Measurements from ENCODE around the gene TOPORS.

TOPORS gene

GRCh38 chr9:32589083-32589723, 36.8 kb upstream of the TOPORS start:
- Histone ChIP-seq H3K27ac (ENCODE audit: low read length) (no peak overlapping the region), H4K20me1 (ENCODE audit: insufficient read depth, low read length) (no peaks in the 10 kb centered on the region), H3K9ac (ENCODE audit: low read length) (no peak overlapping the region), H3K9me2 (replicated peaks; ENCODE audit: insufficient read depth, low read length) (no peaks in the 10 kb centered on the region), H3K4me3 (ENCODE audit: low read length) (no peak overlapping the region), H3K9me3 (replicated peaks; ENCODE audit: insufficient read depth, low read length) (no peaks in the 10 kb centered on the region), H2AFZ (ENCODE audit: low read length) (no peak overlapping the region), H3K27me3 (replicated peaks; ENCODE audit: insufficient read depth, low read length) (no peaks in the 10 kb centered on the region), H3K79me2 (ENCODE audit: low read length) (no peaks in the 10 kb centered on the region), H3F3A (ENCODE audit: insufficient read depth, low read length) (peaks cover 3% of the 10 kb centered on the region; the same call in 1 of the 2 replicates), H3K36me3 (replicated peaks; ENCODE audit: insufficient read depth, low read length) (no peaks in the 10 kb centered on the region), H3K4me2 (ENCODE audit: low read depth, low read length) (no peak overlapping the region), H3K4me1 (ENCODE audit: low read length) (0 out of 2 replicates have a peak, but pooled peaks cover 6% of the 10 kb centered on the region)
- DNase-seq = peak; percentile 67
- TF ChIP-seq EZH2phosphoT487 (IDR thresholded peaks at IDR 0.05; ENCODE audit: low read length) (no peak), CTCF (IDR thresholded peaks at IDR 0.05; ENCODE audit: low read length) (peak; percentile 60)

- no peak overlapping the region for H2AFZ ChIP-seq (ENCODE audit: low read length)
- TF ChIP-seq EZH2phosphoT487 (IDR thresholded peaks at IDR 0.05; ENCODE audit: low read length) (no peak), CTCF (IDR thresholded peaks at IDR 0.05; ENCODE audit: low read length) (no peak), EZH2 (optimal IDR thresholded peaks at IDR 0.05; ENCODE audit: low read depth, low read length) (no peak)
- no peak overlapping the region for H3K4me2 ChIP-seq (ENCODE audit: low read depth, low read length)
- no peak overlapping the region for H3K4me3 ChIP-seq (ENCODE audit: low read length)
- H3K4me1 ChIP-seq (ENCODE audit: low read length) = 0 out of 2 replicates have a peak, but pooled peaks cover 6% of the 10 kb centered on the region
- H3K9ac ChIP-seq (ENCODE audit: low read length) = no peak overlapping the region
- H3K79me2 ChIP-seq (ENCODE audit: low read length) = no peaks in the 10 kb centered on the region
- H3K27ac ChIP-seq (ENCODE audit: low read length) = no peak overlapping the region
- no peaks in the 10 kb centered on the region for H3K27me3 ChIP-seq (replicated peaks; ENCODE audit: insufficient read depth, low read length)
- peak; percentile 40 for DNase-seq
- no peaks in the 10 kb centered on the region for H3K9me2 ChIP-seq (replicated peaks; ENCODE audit: insufficient read depth, low read length)
- H3K9me3 ChIP-seq (replicated peaks; ENCODE audit: insufficient read depth, low read length) = no peaks in the 10 kb centered on the region
- H3K36me3 ChIP-seq (replicated peaks; ENCODE audit: insufficient read depth, low read length) = no peaks in the 10 kb centered on the region
- no peaks in the 10 kb centered on the region for H4K20me1 ChIP-seq (ENCODE audit: insufficient read depth, low read length)
- peaks cover 3% of the 10 kb centered on the region; the same call in 1 of the 2 replicates for H3F3A ChIP-seq (ENCODE audit: insufficient read depth, low read length)
These were observed 35.5 kb upstream of the TOPORS start for GRCh38 chr9:32587901-32588300.

GRCh38 chr9:32584784-32585183, 32.4 kb upstream of the TOPORS start:
- no peak overlapping the region for H3K27ac ChIP-seq (ENCODE audit: low read length)
- no peak overlapping the region for H3K4me3 ChIP-seq (ENCODE audit: low read length)

More at GRCh38 chr9:32584784-32585183, 32.4 kb upstream of the TOPORS start:
- no peaks in the 10 kb centered on the region for H3K79me2 ChIP-seq (ENCODE audit: low read length)
- H3K9me2 ChIP-seq (replicated peaks; ENCODE audit: insufficient read depth, low read length) = no peaks in the 10 kb centered on the region
- H2AFZ ChIP-seq (ENCODE audit: low read length) = no peak overlapping the region
- H3F3A ChIP-seq (ENCODE audit: insufficient read depth, low read length) = peaks cover 16% of the 10 kb centered on the region
- TF ChIP-seq CTCF (IDR thresholded peaks at IDR 0.05; ENCODE audit: low read length) = no peak
- TF ChIP-seq EZH2 (optimal IDR thresholded peaks at IDR 0.05; ENCODE audit: low read depth, low read length) = no peak
- TF ChIP-seq EZH2phosphoT487 (IDR thresholded peaks at IDR 0.05; ENCODE audit: low read length) = no peak
- no peaks in the 10 kb centered on the region for H3K36me3 ChIP-seq (replicated peaks; ENCODE audit: insufficient read depth, low read length)
- H3K9ac ChIP-seq (ENCODE audit: low read length) = no peak overlapping the region
- no peak for DNase-seq
- H4K20me1 ChIP-seq (ENCODE audit: insufficient read depth, low read length) = no peaks in the 10 kb centered on the region
- peaks cover 19% of the 10 kb centered on the region for H3K4me1 ChIP-seq (ENCODE audit: low read length)
- no peaks in the 10 kb centered on the region for H3K27me3 ChIP-seq (replicated peaks; ENCODE audit: insufficient read depth, low read length)
- no peaks in the 10 kb centered on the region for H3K9me3 ChIP-seq (replicated peaks; ENCODE audit: insufficient read depth, low read length)
- H3K4me2 ChIP-seq (ENCODE audit: low read depth, low read length) = no peak overlapping the region

Measured in MM.1S (cell line).